Caco-2 (cell line): ENCODE measurements around the gene NPBWR2. TPM values are rescaled to one million over a fixed set of nuclear protein-coding genes. Genes with fewer than 3 reads are reported as not detected.

Source experiments
- BruUV-seq: library from RNA; stranded (reverse); fragments of 400-500 nt; replicated peaks from 2 replicates; lab custom pipeline; 2021; lab: Mats Ljungman, UMichigan
- CTCF ChIA-PET: fragments of 300-600 bp; sonication (Branson Sonifier 250); formaldehyde crosslinking; loops from one replicate; lab custom pipeline; 2022; ENCODE audit warnings: antibody characterized with exemption; lab: Charles Lee
- POLR2A ChIA-PET: fragments of 300-600 bp; sonication (Branson Sonifier 250); formaldehyde crosslinking; loops from one replicate; lab custom pipeline; 2022; ENCODE audit warnings: antibody characterized with exemption; lab: Charles Lee
- DNase-seq, 2 experiments: peaks; one replicate each; pipeline versions ENCODE4 v3.0.0 to v3.0.0-alpha.2; 2020 to 2022
- H3K27me3 ChIP-seq: replicated peaks from 2 replicates; pipeline ENCODE4 v1.6.0; 2011; ENCODE audit warnings: low read length; ENCODE audit not compliant: control insufficient read depth, insufficient read depth
- H3K36me3 ChIP-seq: 2 replicates; pipeline ENCODE4 v1.5.1; 2011; ENCODE audit warnings: low read length; ENCODE audit not compliant: control insufficient read depth, insufficient read depth
- H3K4me1 ChIP-seq: fragments of 250-450 bp; sonication (Bioruptor Pico); 2 replicates; pipeline ENCODE4 v1.5.1; 2020; ENCODE audit warnings: mild to moderate bottlenecking
- H3K4me3 ChIP-seq: 2 replicates; pipeline ENCODE4 v1.5.1; 2011; ENCODE audit warnings: low read depth, mild to moderate bottlenecking, control low read depth, low read length
- H3K9me3 ChIP-seq: fragments of 250-450 bp; sonication (Bioruptor Pico); 2 replicates; pipeline ENCODE4 v1.5.1; 2020; ENCODE audit warnings: mild to moderate bottlenecking, moderate library complexity
- H3K27ac Mint-ChIP-seq: one replicate; pipeline ENCODE4 v1.8.0; 2022; ENCODE audit warnings: mixed read lengths; ENCODE audit not compliant: unreplicated experiment
- H3K27me3 Mint-ChIP-seq: one replicate; pipeline ENCODE4 v1.8.0; 2022; ENCODE audit warnings: mixed read lengths; ENCODE audit not compliant: insufficient read depth, unreplicated experiment
- H3K36me3 Mint-ChIP-seq: one replicate; pipeline ENCODE4 v1.8.0; 2022; ENCODE audit warnings: mild to moderate bottlenecking, mixed read lengths; ENCODE audit not compliant: insufficient read depth, unreplicated experiment
- H3K4me1 Mint-ChIP-seq: one replicate; pipeline ENCODE4 v1.8.0; 2022; ENCODE audit warnings: low read depth, mixed read lengths; ENCODE audit not compliant: unreplicated experiment
- H3K4me3 Mint-ChIP-seq: one replicate; pipeline ENCODE4 v1.8.0; 2022; ENCODE audit warnings: mild to moderate bottlenecking, moderate library complexity, mixed read lengths; ENCODE audit not compliant: unreplicated experiment
- H3K9me3 Mint-ChIP-seq: one replicate; pipeline ENCODE4 v1.8.0; 2022; ENCODE audit warnings: mixed read lengths; ENCODE audit not compliant: unreplicated experiment
- intact Hi-C: fragments of 100-400 bp; cut with micrococcal nuclease; formaldehyde crosslinking; loops from one replicate; pipeline ENCODE4 v1.10.0; 2022; ENCODE audit not compliant: unreplicated experiment
- total RNA-seq: library from RNA; stranded (reverse); gene quantifications from 2 replicates; pipeline ENCODE4 v1.2.3, GENCODE V29; 2022
- TF ChIP-seq, protein P1 (sequence below), 2 experiments: fragments of 200-600 bp in 1 of 2; IDR thresholded peaks; 1 replicate in 1 of 2; 2 replicates in 1 of 2; pipeline versions ENCODE4 v1.5.1 to v1.8.0; 2011 to 2022; ENCODE audit warnings: antibody characterized with exemption in 1 of 2, control low read depth in 1 of 2, inconsistent platforms in 1 of 2, low read depth in 1 of 2, low read length in 1 of 2, mild to moderate bottlenecking in 1 of 2, moderate library complexity in 1 of 2; ENCODE audit not compliant: insufficient read depth in 1 of 2, severe bottlenecking in 1 of 2, unreplicated experiment in 1 of 2

The NPBWR2 gene
- total RNA-seq, 1 experiment from 2014 or later = not detected

DNA sequence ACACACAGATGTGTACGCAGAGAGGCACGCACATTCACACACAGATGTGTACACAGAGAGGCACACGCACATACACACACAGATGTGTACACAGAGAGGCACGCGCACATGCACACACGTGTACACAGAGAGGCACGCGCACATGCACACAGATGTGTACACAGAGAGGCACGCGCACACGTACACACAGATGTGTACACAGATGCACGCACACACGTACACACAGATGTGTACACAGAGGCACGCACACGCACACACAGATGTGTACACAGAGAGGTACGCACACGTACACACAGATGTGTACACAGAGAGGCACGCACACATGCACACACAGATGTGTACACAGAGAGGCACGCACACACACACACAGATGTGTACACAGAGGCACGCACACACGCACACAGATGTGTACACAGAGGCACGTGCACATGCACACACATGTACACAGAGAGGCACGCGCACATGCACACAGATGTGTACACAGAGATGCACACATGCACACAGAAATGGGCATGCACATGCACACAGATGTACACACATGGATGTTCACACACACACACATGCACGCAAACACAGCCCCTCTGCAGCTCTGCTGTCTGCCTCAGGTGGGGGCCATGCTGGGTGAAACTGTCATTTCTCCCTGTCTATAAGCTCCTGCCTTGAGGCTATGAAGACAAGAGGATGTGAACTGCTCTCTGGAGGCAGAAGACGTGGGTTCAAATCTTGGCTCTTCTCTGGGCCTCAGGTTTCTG is 42.6 kb upstream of the NPBWR2 start:
- TF ChIP-seq, protein P1, sequence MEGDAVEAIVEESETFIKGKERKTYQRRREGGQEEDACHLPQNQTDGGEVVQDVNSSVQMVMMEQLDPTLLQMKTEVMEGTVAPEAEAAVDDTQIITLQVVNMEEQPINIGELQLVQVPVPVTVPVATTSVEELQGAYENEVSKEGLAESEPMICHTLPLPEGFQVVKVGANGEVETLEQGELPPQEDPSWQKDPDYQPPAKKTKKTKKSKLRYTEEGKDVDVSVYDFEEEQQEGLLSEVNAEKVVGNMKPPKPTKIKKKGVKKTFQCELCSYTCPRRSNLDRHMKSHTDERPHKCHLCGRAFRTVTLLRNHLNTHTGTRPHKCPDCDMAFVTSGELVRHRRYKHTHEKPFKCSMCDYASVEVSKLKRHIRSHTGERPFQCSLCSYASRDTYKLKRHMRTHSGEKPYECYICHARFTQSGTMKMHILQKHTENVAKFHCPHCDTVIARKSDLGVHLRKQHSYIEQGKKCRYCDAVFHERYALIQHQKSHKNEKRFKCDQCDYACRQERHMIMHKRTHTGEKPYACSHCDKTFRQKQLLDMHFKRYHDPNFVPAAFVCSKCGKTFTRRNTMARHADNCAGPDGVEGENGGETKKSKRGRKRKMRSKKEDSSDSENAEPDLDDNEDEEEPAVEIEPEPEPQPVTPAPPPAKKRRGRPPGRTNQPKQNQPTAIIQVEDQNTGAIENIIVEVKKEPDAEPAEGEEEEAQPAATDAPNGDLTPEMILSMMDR (IDR thresholded peaks at IDR 0.05; ENCODE audit: insufficient read depth in 1 of 2, low read depth in 1 of 2, low read length in 1 of 2, severe bottlenecking in 1 of 2, unreplicated experiment in 1 of 2) = no peak
- DNase-seq = peak in 1 of 2 experiments; percentile 27
- H3K27me3 ChIP-seq = no peaks in the 10 kb centered on the region; the same call in 1 of the 2 replicates
- no peaks in the 10 kb centered on the region for H3K4me1 Mint-ChIP-seq
- BruUV-seq = no TSS peak
- H3K4me1 ChIP-seq = no peaks in the 10 kb centered on the region
- H3K27me3 Mint-ChIP-seq = peaks cover 10% of the 10 kb centered on the region
- CTCF ChIA-PET = interaction anchor here (1.0 kb wide), 1 partner anchor 48 kb away, joined by 3 read pairs; no protein-coding TSS in a partner anchor
- no peak overlapping the region for H3K4me3 ChIP-seq
- POLR2A ChIA-PET = no interaction called here
- no peaks in the 10 kb centered on the region for H3K36me3 ChIP-seq
- no peaks in the 10 kb centered on the region for H3K36me3 Mint-ChIP-seq
- peaks cover 6% of the 10 kb centered on the region for H3K9me3 Mint-ChIP-seq
- no peak overlapping the region for H3K4me3 Mint-ChIP-seq
- intact Hi-C loops = no loop called here
- H3K27ac Mint-ChIP-seq = no peak overlapping the region
- peaks cover 11% of the 10 kb centered on the region for H3K9me3 ChIP-seq

DNA sequence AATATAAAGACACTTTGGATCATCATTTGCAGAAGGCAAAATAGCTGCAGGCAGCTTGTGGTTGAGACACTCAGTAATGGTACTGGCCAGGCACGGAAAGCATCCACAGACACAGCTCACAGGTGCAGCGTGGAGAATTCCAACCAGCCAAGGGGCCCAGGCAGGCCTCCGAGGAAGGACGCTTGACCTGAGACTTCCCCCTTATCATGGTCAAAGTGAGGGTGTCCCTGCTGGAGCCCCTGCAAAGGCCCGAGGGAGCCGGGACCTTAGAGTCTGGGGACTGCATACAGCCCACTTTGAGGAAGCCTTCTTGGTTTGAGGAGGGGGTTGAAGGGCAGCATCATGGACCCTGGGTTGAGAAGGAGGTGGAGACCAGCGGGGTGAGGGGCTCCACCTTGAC is 41.8 kb upstream of the NPBWR2 start:
- no peaks in the 10 kb centered on the region for H3K4me1 ChIP-seq
- H3K4me3 ChIP-seq = no peak overlapping the region
- intact Hi-C loops = no loop called here
- Mint-ChIP-seq H3K9me3 (peaks cover 15% of the 10 kb centered on the region), H3K27me3 (peaks cover 10% of the 10 kb centered on the region), H3K4me3 (no peak overlapping the region), H3K36me3 (no peaks in the 10 kb centered on the region), H3K4me1 (no peaks in the 10 kb centered on the region), H3K27ac (no peak overlapping the region)
- no peaks in the 10 kb centered on the region for H3K27me3 ChIP-seq
- BruUV-seq = no TSS peak
- peaks cover 19% of the 10 kb centered on the region for H3K9me3 ChIP-seq
- ChIA-PET POLR2A (no interaction called here), CTCF (no interaction called here)
- TF ChIP-seq, protein P1 (IDR thresholded peaks at IDR 0.05; ENCODE audit: insufficient read depth in 1 of 2, low read depth in 1 of 2, low read length in 1 of 2, severe bottlenecking in 1 of 2, unreplicated experiment in 1 of 2) = no peak
- no peak for DNase-seq
- H3K36me3 ChIP-seq = no peaks in the 10 kb centered on the region

- intact Hi-C loops = no loop called here
- TF ChIP-seq, protein P1 (IDR thresholded peaks at IDR 0.05; ENCODE audit: insufficient read depth in 1 of 2, low read depth in 1 of 2, low read length in 1 of 2, severe bottlenecking in 1 of 2, unreplicated experiment in 1 of 2) = no peak
- DNase-seq = peak in 1 of 2 experiments; percentile 17
- Mint-ChIP-seq H3K4me3 (no peak overlapping the region), H3K27me3 (peaks cover 9% of the 10 kb centered on the region), H3K9me3 (peaks cover 18% of the 10 kb centered on the region), H3K4me1 (no peaks in the 10 kb centered on the region), H3K27ac (no peak overlapping the region), H3K36me3 (no peaks in the 10 kb centered on the region)
- POLR2A ChIA-PET = no interaction called here
- Histone ChIP-seq H3K36me3 (no peaks in the 10 kb centered on the region), H3K9me3 (peaks cover 24% of the 10 kb centered on the region), H3K4me1 (no peaks in the 10 kb centered on the region), H3K27me3 (no peaks in the 10 kb centered on the region), H3K4me3 (no peak overlapping the region)
- no TSS peak for BruUV-seq
- CTCF ChIA-PET = no interaction called here
Measured at GRCh38 chr20:64148581-64148980, 41.2 kb upstream of the NPBWR2 start.
